HCT116 (cell line): Measurements from ENCODE around the gene HSP90AB1. TPM values are rescaled to one million over a fixed set of nuclear protein-coding genes. Genes with fewer than 3 reads are reported as not detected.

Source experiments
- ATAC-seq: fragments of 200-7000 bp; cut with Tn5 transposase; 2 replicates; pipeline ENCODE4 v1.9.1; 2020; ENCODE audit warnings: mild to moderate bottlenecking, moderate library complexity
- BruUV-seq: library from RNA; stranded (reverse); fragments of 400-500 nt; replicated peaks from 2 replicates; lab custom pipeline; 2021; lab: Mats Ljungman, UMichigan
- CTCF ChIA-PET: fragments of 300-600 bp; sonication (Branson Sonifier 250); formaldehyde crosslinking; loops from one replicate; lab custom pipeline; 2021; ENCODE audit warnings: antibody characterized with exemption; lab: Charles Lee
- POLR2A ChIA-PET: fragments of 300-600, 350-600 bp; sonication (Branson Sonifier 250); formaldehyde crosslinking; loops from one replicate; lab custom pipeline; 2021; ENCODE audit warnings: antibody characterized with exemption; lab: Charles Lee
- RAD21 ChIA-PET, 2 experiments: fragments of 300-600 bp; sonication (Branson Sonifier 250); formaldehyde crosslinking; loops; one replicate each; lab custom pipeline; 2023; ENCODE audit warnings: low total read pairs in 2 of 2; ENCODE audit not compliant: uncharacterized antibody in 2 of 2, unreplicated experiment in 2 of 2, low non-redundant PET in 1 of 2; lab: Charles Lee
- DNase-seq: peaks from one replicate; pipeline ENCODE4 v3.0.0-alpha.2; 2010; ENCODE audit warnings: low read depth, low spot score
- H2AFZ ChIP-seq: fragments of 200-600 bp; shearing (Covaris generic), sonication (generic); 2 replicates; pipeline ENCODE4 v1.6.1; 2017; ENCODE audit warnings: low read depth, mixed run types, mixed read lengths, antibody characterized with exemption, low read length; ENCODE audit not compliant: poor library complexity, severe bottlenecking
- H3K27ac ChIP-seq: 2 replicates; pipeline ENCODE4 v1.5.1; 2012; ENCODE audit warnings: low read depth, low read length
- H3K27me3 ChIP-seq: fragments of 200-600 bp; sonication (generic); 2 replicates; pipeline ENCODE4 v1.6.1; 2016; ENCODE audit warnings: mixed run types, low read length, mixed read lengths; ENCODE audit not compliant: insufficient read depth
- H3K36me3 ChIP-seq, 2 experiments: fragments of 200-500 bp in 1 of 2; fragments of 200-600 bp in 1 of 2; sonication (Bioruptor generic) in 1 of 2; sonication (generic) in 1 of 2; 2 replicates each; pipeline versions ENCODE4 v1.5.1 to v1.6.1; 2014 to 2016; ENCODE audit warnings: low read length in 2 of 2, inconsistent platforms in 1 of 2, mixed read lengths in 1 of 2, mixed run types in 1 of 2; ENCODE audit not compliant: insufficient read depth in 2 of 2, control insufficient read depth in 1 of 2
- H3K4me1 ChIP-seq, 2 experiments: fragments of 200-600 bp in 1 of 2; sonication (generic) in 1 of 2; 2 replicates each; pipeline versions ENCODE4 v1.5.1 to v1.6.1; 2012 to 2017; ENCODE audit warnings: low read length in 2 of 2, inconsistent platforms in 1 of 2, mild to moderate bottlenecking in 1 of 2, mixed read lengths in 1 of 2, mixed run types in 1 of 2, moderate library complexity in 1 of 2; ENCODE audit not compliant: insufficient read depth in 2 of 2, control insufficient read depth in 1 of 2
- H3K4me2 ChIP-seq: fragments of 200-600 bp; sonication (generic); 2 replicates; pipeline ENCODE4 v1.6.1; 2017; ENCODE audit warnings: mixed run types, low read length, mixed read lengths
- H3K4me3 ChIP-seq, 2 experiments: fragments of 200-600 bp in 1 of 2; sonication (generic) in 1 of 2; replicated peaks in 1 of 2; 2 replicates each; pipeline ENCODE4 v1.5.1; 2011 to 2016; ENCODE audit warnings: low read length in 2 of 2, control low read depth in 1 of 2, low read depth in 1 of 2, mild to moderate bottlenecking in 1 of 2, mixed read lengths in 1 of 2, mixed run types in 1 of 2
- H3K79me2 ChIP-seq: fragments of 200-600 bp; sonication (generic); 2 replicates; pipeline ENCODE4 v1.6.1; 2017; ENCODE audit warnings: mild to moderate bottlenecking, mixed run types, low read length, moderate library complexity, mixed read lengths; ENCODE audit not compliant: insufficient read depth
- H3K9ac ChIP-seq: fragments of 200-600 bp; sonication (generic); 2 replicates; pipeline ENCODE4 v1.6.1; 2016; ENCODE audit warnings: low read length, mixed read lengths
- H3K9me2 ChIP-seq: fragments of 200-600 bp; sonication (generic), shearing (Covaris generic); 2 replicates; pipeline ENCODE4 v1.6.1; 2017; ENCODE audit warnings: mixed run types, mild to moderate bottlenecking, moderate library complexity; ENCODE audit not compliant: insufficient read depth
- H3K9me3 ChIP-seq, 2 experiments: fragments of 200-500 bp in 1 of 2; fragments of 200-600 bp in 1 of 2; sonication (Bioruptor generic) in 1 of 2; sonication (generic) in 1 of 2; 2 replicates each; pipeline ENCODE4 v1.6.1; 2014 to 2017; ENCODE audit warnings: low read length in 2 of 2, mixed read lengths in 2 of 2, inconsistent platforms in 1 of 2, low read depth in 1 of 2, mild to moderate bottlenecking in 1 of 2, mixed run types in 1 of 2, moderate library complexity in 1 of 2; ENCODE audit not compliant: control insufficient read depth in 1 of 2, insufficient read depth in 1 of 2
- H4K20me1 ChIP-seq: fragments of 200-600 bp; sonication (generic), shearing (Covaris generic); 2 replicates; pipeline ENCODE4 v1.6.1; 2017; ENCODE audit warnings: mixed run types, mild to moderate bottlenecking, moderate library complexity; ENCODE audit not compliant: insufficient read depth
- CBX3 ChIP-seq: IDR thresholded peaks from 2 replicates; pipeline ENCODE4 v1.6.1; 2012; ENCODE audit warnings: low read depth
- EGR1 ChIP-seq: IDR thresholded peaks from 2 replicates; pipeline ENCODE4 v1.6.1; 2012; ENCODE audit warnings: low read depth
- ELF1 ChIP-seq: IDR thresholded peaks from 2 replicates; pipeline ENCODE4 v1.6.1; 2012; ENCODE audit warnings: low read depth, borderline replicate concordance
- FOSL1 ChIP-seq: IDR thresholded peaks from 2 replicates; pipeline ENCODE4 v1.6.1; 2012; ENCODE audit warnings: low read depth
- POLR2A ChIP-seq: IDR thresholded peaks from 2 replicates; pipeline ENCODE4 v1.7.0; 2011; ENCODE audit warnings: borderline replicate concordance; ENCODE audit not compliant: insufficient read depth, insufficient read length; ENCODE audit errors: extremely low read depth
- POLR2AphosphoS5 ChIP-seq: IDR thresholded peaks from 2 replicates; pipeline ENCODE4 v1.6.1; 2011; ENCODE audit warnings: mild to moderate bottlenecking, low read depth, low read length, moderate library complexity
- RAD21 ChIP-seq: IDR thresholded peaks from 2 replicates; pipeline ENCODE4 v1.6.1; 2012; ENCODE audit warnings: low read depth, mild to moderate bottlenecking
- SIN3A ChIP-seq: IDR thresholded peaks from 2 replicates; pipeline ENCODE4 v1.6.1; 2012; ENCODE audit warnings: low read depth
- SRF ChIP-seq: IDR thresholded peaks from 2 replicates; pipeline ENCODE4 v1.6.1; 2012; ENCODE audit warnings: low read depth
- TCF7L2 ChIP-seq: IDR thresholded peaks from 2 replicates; pipeline ENCODE4 v1.7.0; 2011; ENCODE audit warnings: borderline replicate concordance, inconsistent platforms; ENCODE audit not compliant: insufficient read depth, insufficient read length; ENCODE audit errors: extremely low read depth
- YY1 ChIP-seq: IDR thresholded peaks from 2 replicates; pipeline ENCODE4 v1.6.1; 2011; ENCODE audit warnings: low read length, low read depth, moderate library complexity, mild to moderate bottlenecking; ENCODE audit not compliant: insufficient replicate concordance; ENCODE audit errors: extremely low read depth
- ZFX ChIP-seq: fragments of 450-650 bp; IDR thresholded peaks from 2 replicates; pipeline ENCODE4 v1.6.1; 2017
- ZNF274 ChIP-seq: fragments of 200-500 bp; sonication (Bioruptor generic); IDR thresholded peaks from 2 replicates; pipeline ENCODE4 v1.6.1; 2014; ENCODE audit warnings: mild to moderate bottlenecking, low read depth, low read length, inconsistent platforms
- intact Hi-C: fragments of 100-400 bp; cut with micrococcal nuclease; formaldehyde crosslinking; loops from 2 replicates; pipeline ENCODE4 v1.10.0; 2022
- total RNA-seq: library from RNA; stranded (reverse); gene quantifications from one replicate; pipeline ENCODE4 v1.2.1, GENCODE V29; 2021; ENCODE audit not compliant: unreplicated experiment
- TF ChIP-seq, protein P1 (sequence below): IDR thresholded peaks from 2 replicates; pipeline ENCODE4 v1.6.1; 2012
- TF ChIP-seq, protein P2 (sequence below): IDR thresholded peaks from 2 replicates; pipeline ENCODE4 v1.6.1; 2011; ENCODE audit warnings: mild to moderate bottlenecking, low read length, moderate library complexity; ENCODE audit not compliant: insufficient replicate concordance; ENCODE audit errors: extremely low read depth
- TF ChIP-seq, protein P3 (sequence below): IDR thresholded peaks from 2 replicates; pipeline ENCODE4 v1.6.1; 2012; ENCODE audit warnings: low read depth
- TF ChIP-seq, protein P4 (sequence below): IDR thresholded peaks from 2 replicates; pipeline ENCODE4 v1.6.1; 2012

Gene HSP90AB1
- total RNA-seq, 1 experiment from 2014 or later, result 2,554 TPM

DNA sequence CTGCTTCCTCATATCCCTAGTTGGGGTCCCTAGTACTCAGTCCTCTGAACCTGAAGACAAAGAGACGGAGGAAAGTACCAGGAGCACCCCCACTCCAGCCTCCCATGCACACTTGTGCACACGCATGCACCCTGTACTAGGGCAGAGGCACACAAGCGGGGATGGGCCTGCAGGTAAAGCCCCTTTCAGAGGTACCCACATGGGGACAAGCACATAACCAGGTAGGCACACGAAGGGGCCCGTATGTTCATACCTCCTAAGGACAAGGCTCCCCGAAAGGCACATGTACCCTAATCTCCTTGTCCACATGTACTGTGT is 24.5 kb downstream of the HSP90AB1 start:
- RAD21 ChIA-PET, result no interaction called here
- no peak overlapping the region for H2AFZ ChIP-seq
- POLR2A ChIA-PET, result no interaction called here
- no peak for DNase-seq
- CTCF ChIA-PET, result no interaction called here
- no peaks in the 10 kb centered on the region for H3K36me3 ChIP-seq
- H3K79me2 ChIP-seq, result no peaks in the 10 kb centered on the region
- H3K4me1 ChIP-seq, result peaks cover 0 to 3% of the 10 kb centered on the region in 2 experiments; a peak in 1 of 4 replicates
- H4K20me1 ChIP-seq, result no peaks in the 10 kb centered on the region
- intact Hi-C loops, result no loop called here
- TF ChIP-seq ZFX, result no peak
- TF ChIP-seq ZNF274, result no peak
- TF ChIP-seq, all 23 proteins: peak for 0
- no peaks in the 10 kb centered on the region for H3K27me3 ChIP-seq
- no peak overlapping the region for H3K4me3 ChIP-seq
- no peak overlapping the region for H3K9ac ChIP-seq
- H3K9me3 ChIP-seq, result no peaks in the 10 kb centered on the region
- no peaks in the 10 kb centered on the region for H3K9me2 ChIP-seq
- ATAC-seq, result no peak
- BruUV-seq, result no TSS peak
- no peak overlapping the region for H3K4me2 ChIP-seq
- no peak overlapping the region for H3K27ac ChIP-seq

DNA sequence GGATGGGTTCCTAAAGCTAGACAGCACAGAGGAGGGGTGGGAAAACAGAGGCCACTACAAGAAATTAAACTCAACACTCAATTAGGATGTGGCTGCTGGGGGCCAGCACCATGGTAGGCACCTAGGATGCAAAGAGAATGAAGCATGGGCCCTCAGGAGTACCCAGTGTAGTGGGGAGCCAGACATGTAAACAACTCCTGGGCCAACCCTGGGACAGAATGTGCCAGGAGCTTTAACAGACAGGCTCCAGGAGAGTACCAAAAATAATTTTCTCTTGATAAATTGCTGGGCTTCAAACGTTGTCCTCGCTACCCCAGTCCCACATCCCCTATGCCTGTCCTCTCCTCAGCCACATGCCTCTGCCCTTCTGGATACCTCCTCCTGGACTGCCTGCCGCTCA is 25.0 kb downstream of the HSP90AB1 start:
- Histone ChIP-seq H3K9me2 (no peaks in the 10 kb centered on the region), H2AFZ (no peak overlapping the region), H3K79me2 (no peaks in the 10 kb centered on the region), H4K20me1 (no peaks in the 10 kb centered on the region), H3K4me3 (no peak overlapping the region), H3K4me1 (peaks cover 0 to 3% of the 10 kb centered on the region in 2 experiments; a peak in 1 of 4 replicates), H3K36me3 (no peaks in the 10 kb centered on the region), H3K27me3 (no peaks in the 10 kb centered on the region), H3K27ac (no peak overlapping the region), H3K9me3 (no peaks in the 10 kb centered on the region), H3K9ac (no peak overlapping the region), H3K4me2 (no peak overlapping the region)
- no TSS peak for BruUV-seq
- RAD21 ChIA-PET, result no interaction called here
- CTCF ChIA-PET, result no interaction called here
- POLR2A ChIA-PET, result no interaction called here
- ATAC-seq (no peak), DNase-seq (no peak)
- intact Hi-C loops, result no loop called here
- TF ChIP-seq RAD21 (no peak), ZNF274 (no peak), FOSL1 (no peak), SIN3A (no peak), SRF (no peak), CBX3 (no peak), ELF1 (no peak), YY1 (no peak), TCF7L2 (no peak), EGR1 (no peak), POLR2A (no peak), POLR2AphosphoS5 (no peak)
- TF ChIP-seq, protein P1, sequence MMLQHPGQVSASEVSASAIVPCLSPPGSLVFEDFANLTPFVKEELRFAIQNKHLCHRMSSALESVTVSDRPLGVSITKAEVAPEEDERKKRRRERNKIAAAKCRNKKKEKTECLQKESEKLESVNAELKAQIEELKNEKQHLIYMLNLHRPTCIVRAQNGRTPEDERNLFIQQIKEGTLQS, result no peak
- TF ChIP-seq, protein P2, sequence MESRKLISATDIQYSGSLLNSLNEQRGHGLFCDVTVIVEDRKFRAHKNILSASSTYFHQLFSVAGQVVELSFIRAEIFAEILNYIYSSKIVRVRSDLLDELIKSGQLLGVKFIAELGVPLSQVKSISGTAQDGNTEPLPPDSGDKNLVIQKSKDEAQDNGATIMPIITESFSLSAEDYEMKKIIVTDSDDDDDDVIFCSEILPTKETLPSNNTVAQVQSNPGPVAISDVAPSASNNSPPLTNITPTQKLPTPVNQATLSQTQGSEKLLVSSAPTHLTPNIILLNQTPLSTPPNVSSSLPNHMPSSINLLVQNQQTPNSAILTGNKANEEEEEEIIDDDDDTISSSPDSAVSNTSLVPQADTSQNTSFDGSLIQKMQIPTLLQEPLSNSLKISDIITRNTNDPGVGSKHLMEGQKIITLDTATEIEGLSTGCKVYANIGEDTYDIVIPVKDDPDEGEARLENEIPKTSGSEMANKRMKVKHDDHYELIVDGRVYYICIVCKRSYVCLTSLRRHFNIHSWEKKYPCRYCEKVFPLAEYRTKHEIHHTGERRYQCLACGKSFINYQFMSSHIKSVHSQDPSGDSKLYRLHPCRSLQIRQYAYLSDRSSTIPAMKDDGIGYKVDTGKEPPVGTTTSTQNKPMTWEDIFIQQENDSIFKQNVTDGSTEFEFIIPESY, result no peak
- TF ChIP-seq, protein P3, sequence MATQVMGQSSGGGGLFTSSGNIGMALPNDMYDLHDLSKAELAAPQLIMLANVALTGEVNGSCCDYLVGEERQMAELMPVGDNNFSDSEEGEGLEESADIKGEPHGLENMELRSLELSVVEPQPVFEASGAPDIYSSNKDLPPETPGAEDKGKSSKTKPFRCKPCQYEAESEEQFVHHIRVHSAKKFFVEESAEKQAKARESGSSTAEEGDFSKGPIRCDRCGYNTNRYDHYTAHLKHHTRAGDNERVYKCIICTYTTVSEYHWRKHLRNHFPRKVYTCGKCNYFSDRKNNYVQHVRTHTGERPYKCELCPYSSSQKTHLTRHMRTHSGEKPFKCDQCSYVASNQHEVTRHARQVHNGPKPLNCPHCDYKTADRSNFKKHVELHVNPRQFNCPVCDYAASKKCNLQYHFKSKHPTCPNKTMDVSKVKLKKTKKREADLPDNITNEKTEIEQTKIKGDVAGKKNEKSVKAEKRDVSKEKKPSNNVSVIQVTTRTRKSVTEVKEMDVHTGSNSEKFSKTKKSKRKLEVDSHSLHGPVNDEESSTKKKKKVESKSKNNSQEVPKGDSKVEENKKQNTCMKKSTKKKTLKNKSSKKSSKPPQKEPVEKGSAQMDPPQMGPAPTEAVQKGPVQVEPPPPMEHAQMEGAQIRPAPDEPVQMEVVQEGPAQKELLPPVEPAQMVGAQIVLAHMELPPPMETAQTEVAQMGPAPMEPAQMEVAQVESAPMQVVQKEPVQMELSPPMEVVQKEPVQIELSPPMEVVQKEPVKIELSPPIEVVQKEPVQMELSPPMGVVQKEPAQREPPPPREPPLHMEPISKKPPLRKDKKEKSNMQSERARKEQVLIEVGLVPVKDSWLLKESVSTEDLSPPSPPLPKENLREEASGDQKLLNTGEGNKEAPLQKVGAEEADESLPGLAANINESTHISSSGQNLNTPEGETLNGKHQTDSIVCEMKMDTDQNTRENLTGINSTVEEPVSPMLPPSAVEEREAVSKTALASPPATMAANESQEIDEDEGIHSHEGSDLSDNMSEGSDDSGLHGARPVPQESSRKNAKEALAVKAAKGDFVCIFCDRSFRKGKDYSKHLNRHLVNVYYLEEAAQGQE, result no peak
- TF ChIP-seq, protein P4, sequence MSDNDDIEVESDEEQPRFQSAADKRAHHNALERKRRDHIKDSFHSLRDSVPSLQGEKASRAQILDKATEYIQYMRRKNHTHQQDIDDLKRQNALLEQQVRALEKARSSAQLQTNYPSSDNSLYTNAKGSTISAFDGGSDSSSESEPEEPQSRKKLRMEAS, result no peak
